ENCODE results near the gene HPS1. TPM values are rescaled to one million over a fixed set of nuclear protein-coding genes. Genes with fewer than 3 reads are reported as not detected.
A peak's percentile ranks its signal among the peaks of the same experiment; 100 is the strongest.
"Not testable (repeated sequence)": the region's sequence is repeated elsewhere in the genome, so short reads cannot be mapped to it uniquely, and the experiment has no call there.

The HPS1 gene
- total RNA-seq, 2 experiments from 2014 or later: 72.0 to 99.5 TPM

- Mint-ChIP-seq H3K27me3 (no peaks in the 10 kb centered on the region), H3K4me3 (no peak overlapping the region), H3K9me3 (ENCODE audit: low read depth) (no peaks in the 10 kb centered on the region), H3K4me1 (peaks cover 16% of the 10 kb centered on the region), H3K36me3 (peaks cover 2% of the 10 kb centered on the region), H3K27ac (no peak overlapping the region)
- CTCF ChIA-PET: no interaction called here
- ATAC-seq: no peak
- DNase-seq: no peak
Measured at GRCh38 chr10:98396096-98397063, 50.4 kb downstream of the HPS1 start.

- CTCF ChIA-PET: interaction anchor here (0.7 kb wide), 1 partner anchor 1009 kb away, joined by 3 read pairs; no protein-coding TSS in a partner anchor
- DNase-seq (no peak), ATAC-seq (no peak)
- peaks cover 29% of the 10 kb centered on the region for H3K4me1 Mint-ChIP-seq
- H3K27me3 Mint-ChIP-seq: no peaks in the 10 kb centered on the region
- H3K27ac Mint-ChIP-seq: peak overlapping the region; percentile 7
- no peaks in the 10 kb centered on the region for H3K9me3 Mint-ChIP-seq (ENCODE audit: low read depth)
- peaks cover 2% of the 10 kb centered on the region for H3K36me3 Mint-ChIP-seq
- H3K4me3 Mint-ChIP-seq: no peak overlapping the region
Measured at GRCh38 chr10:98394851-98395440, 51.8 kb downstream of the HPS1 start.

GRCh38 chr10:98391578-98391991, 55.1 kb downstream of the HPS1 start:
- Mint-ChIP-seq H3K9me3 (ENCODE audit: low read depth) (no peaks in the 10 kb centered on the region), H3K27me3 (no peaks in the 10 kb centered on the region), H3K4me1 (peaks cover 29% of the 10 kb centered on the region), H3K27ac (peak overlapping the region; percentile 69), H3K36me3 (peaks cover 2% of the 10 kb centered on the region), H3K4me3 (no peak overlapping the region)
- peak; percentile 87 for ATAC-seq
- DNase-seq: peak; percentile 71
- CTCF ChIA-PET: no interaction called here

GRCh38 chr10:98391065-98391464, 55.7 kb downstream of the HPS1 start:
- Mint-ChIP-seq H3K27me3 (no peaks in the 10 kb centered on the region), H3K27ac (peak overlapping the region; percentile 69), H3K4me3 (peak overlapping the region; percentile 1), H3K4me1 (peaks cover 29% of the 10 kb centered on the region), H3K36me3 (no peaks in the 10 kb centered on the region), H3K9me3 (ENCODE audit: low read depth) (no peaks in the 10 kb centered on the region)
- CTCF ChIA-PET: no interaction called here
- peak; percentile 35 for ATAC-seq
- peak; percentile 63 for DNase-seq

- ATAC-seq: no peak
- Mint-ChIP-seq H3K27me3 (no peaks in the 10 kb centered on the region), H3K27ac (peak overlapping the region; percentile 69), H3K36me3 (no peaks in the 10 kb centered on the region), H3K9me3 (ENCODE audit: low read depth) (no peaks in the 10 kb centered on the region), H3K4me1 (peaks cover 29% of the 10 kb centered on the region), H3K4me3 (no peak overlapping the region)
- no peak for DNase-seq
- CTCF ChIA-PET: no interaction called here
Measured at GRCh38 chr10:98390406-98390805, 56.3 kb downstream of the HPS1 start.

- Mint-ChIP-seq H3K4me3 (no peak overlapping the region), H3K27ac (no peak overlapping the region), H3K9me3 (ENCODE audit: low read depth) (no peaks in the 10 kb centered on the region), H3K36me3 (no peaks in the 10 kb centered on the region), H3K27me3 (no peaks in the 10 kb centered on the region), H3K4me1 (peaks cover 26% of the 10 kb centered on the region)
- ATAC-seq (no peak), DNase-seq (no peak)
- CTCF ChIA-PET: no interaction called here
Measured at GRCh38 chr10:98389398-98389797, 57.3 kb downstream of the HPS1 start.

GRCh38 chr10:98388101-98388655, 58.6 kb downstream of the HPS1 start:
- Mint-ChIP-seq H3K4me1 (peaks cover 26% of the 10 kb centered on the region), H3K9me3 (ENCODE audit: low read depth) (no peaks in the 10 kb centered on the region), H3K27ac (no peak overlapping the region), H3K27me3 (no peaks in the 10 kb centered on the region), H3K4me3 (no peak overlapping the region), H3K36me3 (no peaks in the 10 kb centered on the region)
- no peak for ATAC-seq
- CTCF ChIA-PET: no interaction called here
- no peak for DNase-seq

GRCh38 chr10:98384531-98385133, 62.1 kb downstream of the HPS1 start:
- no peaks in the 10 kb centered on the region for H3K27me3 Mint-ChIP-seq
- H3K27ac Mint-ChIP-seq: no peak overlapping the region
- DNase-seq: no peak
- no peaks in the 10 kb centered on the region for H3K9me3 Mint-ChIP-seq (ENCODE audit: low read depth)
- H3K36me3 Mint-ChIP-seq: no peaks in the 10 kb centered on the region
- ATAC-seq: no peak
- CTCF ChIA-PET: no interaction called here
- H3K4me3 Mint-ChIP-seq: no peak overlapping the region
- H3K4me1 Mint-ChIP-seq: no peaks in the 10 kb centered on the region

- Mint-ChIP-seq H3K36me3 (no peaks in the 10 kb centered on the region), H3K9me3 (ENCODE audit: low read depth) (no peaks in the 10 kb centered on the region), H3K27ac (no peak overlapping the region), H3K27me3 (no peaks in the 10 kb centered on the region), H3K4me3 (no peak overlapping the region), H3K4me1 (no peaks in the 10 kb centered on the region)
- DNase-seq (no peak), ATAC-seq (no peak)
- CTCF ChIA-PET: no interaction called here
Measured at GRCh38 chr10:98383869-98384268, 62.9 kb downstream of the HPS1 start.

- H3K27me3 Mint-ChIP-seq; CTCF ChIA-PET; H3K4me1 Mint-ChIP-seq; H3K27ac Mint-ChIP-seq; H3K4me3 Mint-ChIP-seq; H3K36me3 Mint-ChIP-seq; H3K9me3 Mint-ChIP-seq (ENCODE audit: low read depth); DNase-seq; ATAC-seq: not testable (repeated sequence)
Measured at GRCh38 chr10:98383134-98383667, 63.5 kb downstream of the HPS1 start.

GRCh38 chr10:98382691-98383101, 64.0 kb downstream of the HPS1 start:
- no peaks in the 10 kb centered on the region for H3K27me3 Mint-ChIP-seq
- DNase-seq (no peak), ATAC-seq (no peak)
- no peaks in the 10 kb centered on the region for H3K4me1 Mint-ChIP-seq
- H3K27ac Mint-ChIP-seq: no peak overlapping the region
- no peaks in the 10 kb centered on the region for H3K9me3 Mint-ChIP-seq (ENCODE audit: low read depth)
- no peak overlapping the region for H3K4me3 Mint-ChIP-seq
- CTCF ChIA-PET: no interaction called here
- no peaks in the 10 kb centered on the region for H3K36me3 Mint-ChIP-seq

GRCh38 chr10:98380493-98381339, 66.0 kb downstream of the HPS1 start:
- Mint-ChIP-seq H3K27ac (no peak overlapping the region), H3K36me3 (no peaks in the 10 kb centered on the region), H3K4me1 (no peaks in the 10 kb centered on the region), H3K27me3 (no peaks in the 10 kb centered on the region), H3K9me3 (ENCODE audit: low read depth) (no peaks in the 10 kb centered on the region), H3K4me3 (no peak overlapping the region)
- CTCF ChIA-PET: no interaction called here
- ATAC-seq (no peak), DNase-seq (no peak)

- ATAC-seq: no peak
- peaks cover 15% of the 10 kb centered on the region for H3K27me3 Mint-ChIP-seq
- H3K27ac Mint-ChIP-seq: no peak overlapping the region
- CTCF ChIA-PET: no interaction called here
- DNase-seq: no peak
- no peaks in the 10 kb centered on the region for H3K4me1 Mint-ChIP-seq
- H3K9me3 Mint-ChIP-seq (ENCODE audit: low read depth): no peaks in the 10 kb centered on the region
- no peaks in the 10 kb centered on the region for H3K36me3 Mint-ChIP-seq
- H3K4me3 Mint-ChIP-seq: no peak overlapping the region
Measured at GRCh38 chr10:98378722-98379121, 68.0 kb downstream of the HPS1 start.
